DMS153 treated with DMSO at 0.1 percent for 48 hours (cell line): ENCODE measurements around the gene ZNF208.
"Not testable (repeated sequence)": the region's sequence is repeated elsewhere in the genome, so short reads cannot be mapped to it uniquely, and the experiment has no call there.

Experiments used
- DNase-seq: peaks from one replicate; lab custom pipeline; 2025; ENCODE audit not compliant: unreplicated experiment; lab: John Stamatoyannopoulos, UW

Gene ZNF208

GRCh38 chr19:21885516-21885915 is 125.2 kb downstream of the ZNF208 start:
- not testable (repeated sequence) for DNase-seq

- DNase-seq, result not testable (repeated sequence)
Observed at GRCh38 chr19:21884786-21885185, 126.0 kb downstream of the ZNF208 start.

- DNase-seq, result no peak
Observed at GRCh38 chr19:21883516-21883915, 127.2 kb downstream of the ZNF208 start.
